Skin of body (tissue), 2 donors: ENCODE results near the gene YWHAG. TPM values are rescaled to one million over a fixed set of nuclear protein-coding genes. Genes with fewer than 3 reads are reported as not detected.
"Not testable (repeated sequence)": the region's sequence is repeated elsewhere in the genome, so short reads cannot be mapped to it uniquely, and the experiment has no call there.

Source experiments
- DNase-seq: peaks from one replicate; lab custom pipeline; 2025; lab: John Stamatoyannopoulos, UW
- total RNA-seq: library from RNA; depleted of rRNA; stranded (reverse); fragments of >200 nt; gene quantifications from one replicate; pipeline ENCODE4 v1.2.3, GENCODE V29; 2014

The YWHAG gene
- total RNA-seq, 1 donor from 2014 or later = 67.5 TPM

GRCh38 chr7:76296743-76297740, 61.7 kb downstream of the YWHAG start:
- DNase-seq = peak; percentile 68

GRCh38 chr7:76294344-76295024, 64.3 kb downstream of the YWHAG start:
- peak; percentile 68 for DNase-seq

- DNase-seq = no peak
Measured at GRCh38 chr7:76293407-76293901, 65.3 kb downstream of the YWHAG start.

- DNase-seq = not testable (repeated sequence)
Measured at GRCh38 chr7:76292911-76293310, 65.9 kb downstream of the YWHAG start.

GRCh38 chr7:76292213-76292573, 66.6 kb downstream of the YWHAG start:
- no peak for DNase-seq

- peak; percentile 89 for DNase-seq
Measured at GRCh38 chr7:76291351-76292212, 67.2 kb downstream of the YWHAG start.

- DNase-seq = not testable (repeated sequence)
Measured at GRCh38 chr7:76290847-76291350, 67.9 kb downstream of the YWHAG start.

GRCh38 chr7:76286842-76287403, 71.9 kb downstream of the YWHAG start:
- no peak for DNase-seq

- DNase-seq = no peak
Measured at GRCh38 chr7:76285604-76286374, 73.0 kb downstream of the YWHAG start.

- DNase-seq = no peak
Measured at GRCh38 chr7:76283254-76284159, 75.3 kb downstream of the YWHAG start.

GRCh38 chr7:76282344-76283253, 76.2 kb downstream of the YWHAG start:
- DNase-seq = no peak

- no peak for DNase-seq
Measured at GRCh38 chr7:76281706-76282343, 77.0 kb downstream of the YWHAG start.

- no peak for DNase-seq
Measured at GRCh38 chr7:76281006-76281705, 77.6 kb downstream of the YWHAG start.

- no peak for DNase-seq
Measured at GRCh38 chr7:76280408-76280807, 78.4 kb downstream of the YWHAG start.

GRCh38 chr7:76278540-76278939, 80.3 kb downstream of the YWHAG start:
- no peak for DNase-seq
